AG09319 (cell line): Measurements from ENCODE around the gene ELL2.

Experiments
- DNase-seq: peaks from one replicate; pipeline ENCODE4 v3.0.0-alpha.2; 2010; ENCODE audit warnings: low read depth; ENCODE audit errors: extremely low read depth
- TF ChIP-seq, protein P1 (sequence below): IDR thresholded peaks from 2 replicates; pipeline ENCODE4 v1.5.1; 2011; ENCODE audit warnings: low read depth, mild to moderate bottlenecking, inconsistent platforms, low read length, moderate library complexity

The ELL2 gene

DNA sequence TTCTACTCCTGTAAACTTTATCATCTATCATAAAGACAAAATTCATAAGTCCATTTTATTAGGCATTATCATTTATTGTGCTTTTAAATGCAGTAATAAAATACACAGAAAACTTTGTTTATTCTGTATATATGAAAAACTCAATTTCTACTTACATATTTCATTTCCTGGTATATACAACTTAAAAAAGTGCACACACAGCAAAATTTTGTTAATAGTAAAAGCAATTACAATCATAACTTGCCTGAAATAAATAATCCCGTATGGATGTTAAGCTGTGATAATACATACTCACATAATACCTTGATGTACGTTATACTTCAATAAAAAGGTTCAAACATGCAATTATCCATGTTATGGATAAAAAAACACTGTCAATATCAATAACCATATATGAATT is 19.2 kb downstream of the ELL2 start:
- TF ChIP-seq, protein P1, sequence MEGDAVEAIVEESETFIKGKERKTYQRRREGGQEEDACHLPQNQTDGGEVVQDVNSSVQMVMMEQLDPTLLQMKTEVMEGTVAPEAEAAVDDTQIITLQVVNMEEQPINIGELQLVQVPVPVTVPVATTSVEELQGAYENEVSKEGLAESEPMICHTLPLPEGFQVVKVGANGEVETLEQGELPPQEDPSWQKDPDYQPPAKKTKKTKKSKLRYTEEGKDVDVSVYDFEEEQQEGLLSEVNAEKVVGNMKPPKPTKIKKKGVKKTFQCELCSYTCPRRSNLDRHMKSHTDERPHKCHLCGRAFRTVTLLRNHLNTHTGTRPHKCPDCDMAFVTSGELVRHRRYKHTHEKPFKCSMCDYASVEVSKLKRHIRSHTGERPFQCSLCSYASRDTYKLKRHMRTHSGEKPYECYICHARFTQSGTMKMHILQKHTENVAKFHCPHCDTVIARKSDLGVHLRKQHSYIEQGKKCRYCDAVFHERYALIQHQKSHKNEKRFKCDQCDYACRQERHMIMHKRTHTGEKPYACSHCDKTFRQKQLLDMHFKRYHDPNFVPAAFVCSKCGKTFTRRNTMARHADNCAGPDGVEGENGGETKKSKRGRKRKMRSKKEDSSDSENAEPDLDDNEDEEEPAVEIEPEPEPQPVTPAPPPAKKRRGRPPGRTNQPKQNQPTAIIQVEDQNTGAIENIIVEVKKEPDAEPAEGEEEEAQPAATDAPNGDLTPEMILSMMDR, result no peak
- no peak for DNase-seq

DNA sequence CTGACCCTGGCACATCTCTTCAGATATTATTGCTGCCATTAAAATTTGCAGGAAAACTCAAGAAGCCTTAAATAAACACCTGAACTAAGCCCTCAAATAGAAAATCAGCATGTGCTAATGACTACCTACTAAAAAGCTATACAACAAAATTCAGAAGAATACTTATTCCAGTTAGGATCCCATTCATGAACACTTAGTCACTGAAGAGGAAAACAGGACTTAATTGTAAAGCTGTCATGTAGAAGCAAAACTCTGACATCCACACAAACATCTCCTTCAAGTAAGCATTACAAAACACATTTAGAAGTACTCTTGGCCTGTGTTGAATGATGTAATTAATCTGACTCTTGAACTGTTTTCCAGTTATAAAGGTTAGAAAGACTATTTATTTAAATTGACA is 19.9 kb downstream of the ELL2 start:
- TF ChIP-seq, protein P1, result no peak
- DNase-seq, result no peak

DNA sequence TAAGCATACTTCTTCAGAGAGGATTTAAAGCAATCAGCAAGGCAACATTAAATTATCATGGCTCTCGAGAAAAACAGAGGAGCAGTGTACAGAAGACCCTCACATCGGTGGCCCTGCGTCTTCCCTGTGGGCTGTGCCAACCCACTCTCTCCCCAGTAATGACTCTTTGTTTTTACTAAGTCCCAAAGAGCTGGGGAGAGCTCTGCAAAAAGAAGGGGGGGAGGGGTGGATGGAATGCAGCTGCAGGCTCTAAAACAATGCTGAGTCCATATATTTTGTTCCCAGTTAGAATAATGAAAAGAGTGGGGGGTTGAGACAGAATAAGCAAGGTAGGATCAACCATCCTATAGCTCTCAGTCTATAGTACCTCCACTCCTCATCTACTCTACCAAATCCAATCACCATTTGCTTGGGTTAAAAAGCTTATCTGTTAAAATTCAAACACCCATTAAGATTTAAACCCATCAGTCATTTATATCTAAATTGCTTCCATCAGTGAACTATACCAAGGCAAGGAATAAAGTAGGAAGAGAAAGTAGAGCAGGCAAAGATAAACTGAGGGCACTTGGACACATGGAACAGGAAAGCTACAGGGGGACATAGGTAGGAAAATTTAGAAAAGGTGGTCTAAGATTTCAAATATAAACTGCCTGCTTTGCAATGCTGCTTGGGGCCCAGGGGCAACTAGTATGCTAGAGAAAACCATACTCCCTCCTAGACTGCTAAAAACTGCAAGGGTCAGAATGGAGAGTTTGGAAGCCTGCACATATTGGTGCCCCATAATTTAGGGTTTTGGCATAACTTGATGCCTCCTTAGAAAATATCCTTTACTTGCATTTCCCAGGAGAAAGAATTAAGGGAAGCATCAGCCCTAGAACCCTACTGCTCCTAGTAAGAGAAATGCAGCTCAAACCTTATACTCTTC is 20.6 kb downstream of the ELL2 start:
- TF ChIP-seq, protein P1, result no peak
- DNase-seq, result no peak

DNA sequence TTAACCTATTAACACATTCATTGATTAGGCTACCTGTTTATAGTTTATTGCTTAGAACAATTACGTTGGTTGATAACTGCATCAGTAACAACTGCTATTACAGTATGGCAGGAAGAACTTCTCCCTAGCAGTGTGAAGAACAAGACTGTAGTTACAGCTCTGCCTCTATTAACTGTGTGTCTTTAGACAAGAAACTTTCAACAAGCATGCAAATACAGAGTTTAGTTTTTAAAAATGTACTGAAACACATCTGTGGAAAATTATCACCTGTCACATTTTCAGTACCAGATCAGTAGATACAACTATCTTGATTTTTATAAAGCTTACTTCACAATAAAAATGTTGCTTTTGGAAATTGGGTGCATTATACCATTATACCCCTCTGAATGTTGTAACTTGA is 22.2 kb downstream of the ELL2 start:
- no peak for DNase-seq
- TF ChIP-seq, protein P1, result no peak

- no peak for DNase-seq
These were observed 22.9 kb downstream of the ELL2 start for GRCh38 chr5:95938766-95939165.

DNA sequence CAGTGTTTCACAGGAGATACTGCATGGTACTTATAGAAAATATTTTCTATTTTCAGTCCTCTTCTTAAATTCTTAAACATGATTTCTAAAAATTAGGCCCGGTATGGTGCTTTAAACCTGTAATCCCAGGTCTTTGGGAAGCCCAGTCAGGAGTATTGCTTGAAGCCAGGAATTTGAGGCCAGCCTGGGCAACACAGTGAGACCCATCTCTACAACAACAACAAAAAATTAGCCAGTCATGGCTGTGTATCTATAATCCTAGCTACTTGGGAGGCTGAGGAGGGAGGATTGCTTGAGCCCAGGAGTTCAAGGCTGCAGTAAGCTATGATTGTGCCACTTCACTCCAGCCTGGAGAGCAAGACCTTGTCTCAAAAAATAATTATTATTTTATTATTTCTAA is 23.3 kb downstream of the ELL2 start:
- no peak for DNase-seq
- TF ChIP-seq, protein P1, result no peak

More at GRCh38 chr5:95938766-95939165, 22.9 kb downstream of the ELL2 start:
- TF ChIP-seq, protein P1, result no peak

DNA sequence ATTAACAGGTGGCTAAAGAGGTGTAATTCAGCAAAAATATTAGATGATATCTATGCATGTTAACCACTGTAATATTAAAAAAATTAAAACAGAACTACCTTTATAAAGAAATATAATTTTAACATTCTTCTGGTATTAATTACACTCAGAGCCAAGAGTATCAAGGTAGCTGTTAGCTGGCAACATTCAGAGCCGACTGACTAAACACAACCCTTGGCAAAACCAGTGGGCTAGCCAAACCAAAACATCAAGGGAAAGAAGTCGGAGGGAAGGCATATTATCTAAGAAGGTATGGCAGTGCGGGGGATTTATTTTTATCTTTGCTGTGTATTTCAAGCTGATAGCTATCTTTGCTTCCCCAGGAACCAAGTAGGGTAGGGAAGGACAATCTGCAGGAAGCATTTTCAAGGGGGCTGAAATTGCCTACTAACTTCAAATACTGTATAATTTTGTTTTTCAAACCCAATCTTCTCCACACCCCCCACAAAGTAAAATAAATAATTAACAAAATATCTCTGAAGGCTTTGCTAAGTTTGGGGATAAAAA is 24.0 kb downstream of the ELL2 start:
- no peak for DNase-seq

More for the DNA sequence above, 24.0 kb downstream of the ELL2 start:
- TF ChIP-seq, protein P1, result no peak
